Esophagus squamous epithelium (tissue), 4 donors: ENCODE data around the gene CCDC107.
"Not testable (repeated sequence)": the region's sequence is repeated elsewhere in the genome, so short reads cannot be mapped to it uniquely, and the experiment has no call there.

Experiments used
- POLR2A ChIP-seq, 4 donors: fragments of 450-650 bp; IDR thresholded peaks; one replicate each; pipeline ENCODE4 v1.6.1; 2017; ENCODE audit warnings: antibody characterized with exemption in 4 of 4, mild to moderate bottlenecking in 4 of 4, moderate library complexity in 3 of 4
- TF ChIP-seq, protein P1 (sequence below), 6 experiments: fragments of 450-650 bp in 4 of 6; fragments of 200-600 bp in 2 of 6; sonication (generic) in 2 of 6; IDR thresholded peaks; one replicate each; pipeline ENCODE4 v1.5.1; 2016 to 2019; ENCODE audit warnings: antibody characterized with exemption in 6 of 6, mild to moderate bottlenecking in 4 of 6, moderate library complexity in 4 of 6

DNA sequence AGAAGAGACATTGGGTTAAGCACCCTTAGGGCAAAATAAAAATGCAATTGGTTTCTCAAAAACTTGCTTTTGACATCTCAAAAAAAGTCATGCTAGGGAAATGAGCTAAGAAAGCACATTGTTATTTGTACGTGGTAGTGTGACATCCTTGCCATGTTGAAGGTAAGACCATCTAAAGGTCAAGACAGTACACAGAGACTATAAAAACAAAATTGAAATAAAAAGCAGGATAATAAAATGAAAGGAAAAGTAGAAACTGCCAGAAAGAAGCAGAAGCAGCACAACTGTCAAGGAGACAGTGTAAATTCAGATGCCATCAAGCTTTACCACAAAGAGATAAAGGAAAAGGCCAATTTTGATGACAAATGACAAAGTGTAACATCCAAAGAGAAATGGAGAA lies 18.9 kb upstream of the CCDC107 start:
- TF ChIP-seq, protein P1, sequence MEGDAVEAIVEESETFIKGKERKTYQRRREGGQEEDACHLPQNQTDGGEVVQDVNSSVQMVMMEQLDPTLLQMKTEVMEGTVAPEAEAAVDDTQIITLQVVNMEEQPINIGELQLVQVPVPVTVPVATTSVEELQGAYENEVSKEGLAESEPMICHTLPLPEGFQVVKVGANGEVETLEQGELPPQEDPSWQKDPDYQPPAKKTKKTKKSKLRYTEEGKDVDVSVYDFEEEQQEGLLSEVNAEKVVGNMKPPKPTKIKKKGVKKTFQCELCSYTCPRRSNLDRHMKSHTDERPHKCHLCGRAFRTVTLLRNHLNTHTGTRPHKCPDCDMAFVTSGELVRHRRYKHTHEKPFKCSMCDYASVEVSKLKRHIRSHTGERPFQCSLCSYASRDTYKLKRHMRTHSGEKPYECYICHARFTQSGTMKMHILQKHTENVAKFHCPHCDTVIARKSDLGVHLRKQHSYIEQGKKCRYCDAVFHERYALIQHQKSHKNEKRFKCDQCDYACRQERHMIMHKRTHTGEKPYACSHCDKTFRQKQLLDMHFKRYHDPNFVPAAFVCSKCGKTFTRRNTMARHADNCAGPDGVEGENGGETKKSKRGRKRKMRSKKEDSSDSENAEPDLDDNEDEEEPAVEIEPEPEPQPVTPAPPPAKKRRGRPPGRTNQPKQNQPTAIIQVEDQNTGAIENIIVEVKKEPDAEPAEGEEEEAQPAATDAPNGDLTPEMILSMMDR (IDR thresholded peaks at IDR 0.05) = not testable (repeated sequence)
- not testable (repeated sequence) for TF ChIP-seq POLR2A (IDR thresholded peaks at IDR 0.05)
